B cell (primary cell): ENCODE measurements around the gene TMBIM6. TPM values are rescaled to one million over a fixed set of nuclear protein-coding genes. Genes with fewer than 3 reads are reported as not detected.

ENCODE experiments used
- ATAC-seq: fragments of 200-7000 bp; cut with Tn5 transposase; one replicate; pipeline ENCODE4 v1.10.0; 2021; ENCODE audit warnings: low read depth, mild to moderate bottlenecking, moderate number of reproducible peaks, moderate library complexity
- CTCF ChIA-PET: fragments of 350-600 bp; sonication (Branson Sonifier 250); formaldehyde crosslinking; loops from one replicate; lab custom pipeline; 2021; ENCODE audit warnings: antibody characterized with exemption, inconsistent platforms; lab: Charles Lee
- POLR2A ChIA-PET: fragments of 350-600 bp; sonication (Branson Sonifier 250); formaldehyde crosslinking; loops from one replicate; lab custom pipeline; 2021; ENCODE audit warnings: antibody characterized with exemption; lab: Charles Lee
- DNase-seq: peaks from one replicate; pipeline ENCODE4 v3.0.0; 2013
- H2AFZ ChIP-seq: 2 replicates; pipeline ENCODE4 v1.6.1; 2012; ENCODE audit warnings: mild to moderate bottlenecking, low read depth, low read length; ENCODE audit not compliant: insufficient read depth, poor library complexity, severe bottlenecking
- H3K27ac ChIP-seq, 2 donors: 1 replicate in 1 of 2; 2 replicates in 1 of 2; pipeline ENCODE4 v1.5.1; 2012 to 2013; ENCODE audit warnings: low read length in 2 of 2, mild to moderate bottlenecking in 2 of 2, moderate library complexity in 1 of 2
- H3K27me3 ChIP-seq, 4 experiments: fragments of 200-600 bp in 1 of 4; sonication (generic) in 1 of 4; replicated peaks in 1 of 4; 1 replicate in 2 of 4; 2 replicates in 2 of 4; pipeline versions ENCODE4 v1.6.1 to v1.7.0; 2013 to 2016; ENCODE audit warnings: low read length in 3 of 4, mild to moderate bottlenecking in 2 of 4, mixed read lengths in 1 of 4, moderate library complexity in 1 of 4; ENCODE audit not compliant: insufficient read depth in 4 of 4, control insufficient read depth in 3 of 4; ENCODE audit errors: control extremely low read depth in 1 of 4
- H3K36me3 ChIP-seq, 2 experiments: replicated peaks in 1 of 2; 1 replicate in 1 of 2; 2 replicates in 1 of 2; pipeline versions ENCODE4 v1.6.1 to v1.7.1; 2013; ENCODE audit warnings: low read length in 1 of 2; ENCODE audit not compliant: insufficient read depth in 2 of 2, control insufficient read depth in 1 of 2; ENCODE audit errors: control extremely low read depth in 1 of 2, extremely low read depth in 1 of 2
- H3K4me1 ChIP-seq, 2 donors: fragments of 200-600 bp in 1 of 2; sonication (generic) in 1 of 2; 1 replicate in 1 of 2; 2 replicates in 1 of 2; pipeline versions ENCODE4 v1.5.1 to v1.6.1; 2013 to 2017; ENCODE audit warnings: low read length in 2 of 2; ENCODE audit not compliant: control insufficient read depth in 2 of 2, insufficient read depth in 2 of 2
- H3K4me2 ChIP-seq: replicated peaks from 2 replicates; pipeline ENCODE3; 2012; ENCODE audit warnings: mild to moderate bottlenecking, low read depth, low read length; ENCODE audit not compliant: poor library complexity, severe bottlenecking
- H3K4me3 ChIP-seq, 5 experiments: fragments of 200-600 bp in 1 of 5; sonication (generic) in 1 of 5; 1 replicate in 3 of 5; 2 replicates in 2 of 5; pipeline versions ENCODE4 v1.5.1 to v1.7.0; 2011 to 2016; ENCODE audit warnings: low read length in 4 of 5, mild to moderate bottlenecking in 4 of 5, low read depth in 2 of 5, control low read depth in 1 of 5, moderate library complexity in 1 of 5; ENCODE audit not compliant: insufficient read depth in 1 of 5; ENCODE audit errors: control extremely low read depth in 1 of 5, extremely low read depth in 1 of 5
- H3K79me2 ChIP-seq: fragments of 200-600 bp; sonication (generic); one replicate; pipeline ENCODE4 v1.6.0; 2016; ENCODE audit warnings: low read length; ENCODE audit not compliant: control insufficient read depth, insufficient read depth
- H3K9ac ChIP-seq: fragments of 200-600 bp; sonication (generic); 2 replicates; pipeline ENCODE4 v1.6.1; 2017; ENCODE audit warnings: mild to moderate bottlenecking, low read length, moderate library complexity
- H3K9me3 ChIP-seq, 3 donors: one replicate each; pipeline versions ENCODE4 v1.6.1 to v1.7.1; 2013; ENCODE audit warnings: low read length in 2 of 3; ENCODE audit not compliant: control insufficient read depth in 2 of 3, insufficient read depth in 1 of 3; ENCODE audit errors: control extremely low read depth in 1 of 3
- H4K20me1 ChIP-seq: 2 replicates; pipeline ENCODE4 v1.6.0; 2012; ENCODE audit warnings: mild to moderate bottlenecking, low read length; ENCODE audit not compliant: insufficient read depth, control insufficient read depth, poor library complexity, severe bottlenecking
- H3K27ac Mint-ChIP-seq: one replicate; pipeline ENCODE4 v1.8.0; 2021; ENCODE audit warnings: mixed read lengths
- H3K27me3 Mint-ChIP-seq: one replicate; pipeline ENCODE4 v1.8.0; 2021; ENCODE audit warnings: mixed read lengths
- H3K4me1 Mint-ChIP-seq: one replicate; pipeline ENCODE4 v1.8.0; 2021; ENCODE audit warnings: mixed read lengths
- H3K4me3 Mint-ChIP-seq: one replicate; pipeline ENCODE4 v1.8.0; 2021; ENCODE audit warnings: mixed read lengths
- H3K9me3 Mint-ChIP-seq: one replicate; pipeline ENCODE4 v1.8.0; 2022; ENCODE audit warnings: mixed read lengths; ENCODE audit not compliant: insufficient read depth
- CTCF ChIP-seq: fragments of 200-600 bp; IDR thresholded peaks from one replicate; pipeline ENCODE4 v1.8.0; 2022; ENCODE audit warnings: antibody characterized with exemption, mild to moderate bottlenecking
- EZH2 ChIP-seq: IDR thresholded peaks from 2 replicates; pipeline ENCODE4 v1.6.1; 2012; ENCODE audit warnings: borderline replicate concordance, low read depth, mild to moderate bottlenecking, moderate library complexity, low read length; ENCODE audit not compliant: insufficient read depth, poor library complexity, severe bottlenecking
- WGBS: methylation state at CpG from one replicate; pipeline ENCODE4 v1.1.5; 2013; ENCODE audit warnings: missing lambda C conversion rate; ENCODE audit not compliant: insufficient coverage; 5-methylcytosine and 5-hydroxymethylcytosine counted together
- intact Hi-C: fragments of 100-400 bp; cut with micrococcal nuclease; formaldehyde crosslinking; loops from one replicate; pipeline ENCODE4 v1.10.0; 2022
- polyA plus RNA-seq: library from polyadenylated mRNA; depleted of rRNA; stranded (reverse); fragments of >200 nt; gene quantifications from 2 replicates; pipeline ENCODE4 v1.2.3, GENCODE V29; 2012
- total RNA-seq, 2 donors: library from RNA; stranded (reverse); fragments of 120-200 nt in 1 of 2; gene quantifications; 1 replicate in 1 of 2; 2 replicates in 1 of 2; pipeline versions ENCODE4 v1.2.3 to v1.2.4, GENCODE V29; 2013 to 2022

Gene TMBIM6
- total and polyA plus RNA-seq, 2 donors (not counting 1 experiment from before 2014, with no cell fraction given): 178 to 336 TPM

- DNase-seq (no peak), ATAC-seq (no peak)
- Histone ChIP-seq H3K79me2 (no peaks in the 10 kb centered on the region), H3K4me1 (no peaks in the 10 kb centered on the region), H3K9ac (no peak overlapping the region), H3K27ac (no peak overlapping the region), H4K20me1 (no peaks in the 10 kb centered on the region), H3K9me3 (no peaks in the 10 kb centered on the region), H2AFZ (no peak overlapping the region), H3K27me3 (no peaks in the 10 kb centered on the region), H3K36me3 (peaks cover 0 to 12% of the 10 kb centered on the region in 2 experiments), H3K4me3 (no peak overlapping the region), H3K4me2 (no peak overlapping the region)
- Mint-ChIP-seq H3K4me1 (no peaks in the 10 kb centered on the region), H3K27ac (no peak overlapping the region), H3K4me3 (no peak overlapping the region), H3K27me3 (no peaks in the 10 kb centered on the region), H3K9me3 (no peaks in the 10 kb centered on the region)
- WGBS: 94% methylated on average over 6 of the region's 9 CpGs
- CTCF ChIA-PET: no interaction called here
- intact Hi-C loops: no loop called here
- POLR2A ChIA-PET: no interaction called here
- TF ChIP-seq CTCF (no peak), EZH2 (no peak)
Measured at GRCh38 chr12:49793620-49794019, 52.3 kb downstream of the TMBIM6 start.

GRCh38 chr12:49794021-49794420 is 52.7 kb downstream of the TMBIM6 start:
- Mint-ChIP-seq H3K4me3 (no peak overlapping the region), H3K27ac (no peak overlapping the region), H3K4me1 (no peaks in the 10 kb centered on the region), H3K27me3 (no peaks in the 10 kb centered on the region), H3K9me3 (no peaks in the 10 kb centered on the region)
- no peak overlapping the region for H2AFZ ChIP-seq
- no peak overlapping the region for H3K9ac ChIP-seq
- no peaks in the 10 kb centered on the region for H3K9me3 ChIP-seq
- DNase-seq (no peak), ATAC-seq (no peak)
- 96% methylated on average over 4 of the region's 5 CpGs for WGBS
- no peak overlapping the region for H3K4me3 ChIP-seq
- H3K27ac ChIP-seq: no peak overlapping the region
- TF ChIP-seq EZH2 (no peak), CTCF (no peak)
- H3K4me1 ChIP-seq: no peaks in the 10 kb centered on the region
- no peaks in the 10 kb centered on the region for H3K79me2 ChIP-seq
- no peaks in the 10 kb centered on the region for H4K20me1 ChIP-seq
- intact Hi-C loops: no loop called here
- peaks cover 0 to 12% of the 10 kb centered on the region in 2 experiments for H3K36me3 ChIP-seq
- ChIA-PET POLR2A (no interaction called here), CTCF (no interaction called here)
- H3K4me2 ChIP-seq: no peak overlapping the region
- H3K27me3 ChIP-seq: no peaks in the 10 kb centered on the region
